Measurements from ENCODE around the gene TIMELESS. TPM values are rescaled to one million over a fixed set of nuclear protein-coding genes. Genes with fewer than 3 reads are reported as not detected.

Gene TIMELESS
- total and polyA plus RNA-seq, 9 of the 15 experiments (the other 6 are each of a cell fraction or from before 2014, with no cell fraction given) = 11.9 to 59.2 (median 35.8) TPM

DNA sequence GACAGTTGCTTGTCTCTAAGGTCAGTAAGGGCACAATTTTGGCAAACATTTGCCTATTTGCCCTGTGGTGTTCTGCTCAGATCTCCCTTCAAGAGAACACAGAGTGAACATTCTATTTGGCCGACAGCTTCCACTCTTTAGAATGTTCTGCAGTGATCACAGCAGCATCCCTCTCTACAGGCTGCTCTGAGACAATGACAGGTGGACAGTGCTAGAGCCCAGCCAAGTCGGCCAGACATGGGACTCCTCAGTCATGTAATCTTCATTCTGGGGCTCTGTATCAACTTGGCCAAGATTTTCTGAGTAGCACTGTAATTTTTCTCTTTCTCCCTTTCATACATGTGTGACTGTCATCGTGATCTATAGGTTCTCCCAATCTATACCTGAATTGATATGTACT is 34.8 kb downstream of the TIMELESS start (continued):
- TF ChIP-seq, protein P1, sequence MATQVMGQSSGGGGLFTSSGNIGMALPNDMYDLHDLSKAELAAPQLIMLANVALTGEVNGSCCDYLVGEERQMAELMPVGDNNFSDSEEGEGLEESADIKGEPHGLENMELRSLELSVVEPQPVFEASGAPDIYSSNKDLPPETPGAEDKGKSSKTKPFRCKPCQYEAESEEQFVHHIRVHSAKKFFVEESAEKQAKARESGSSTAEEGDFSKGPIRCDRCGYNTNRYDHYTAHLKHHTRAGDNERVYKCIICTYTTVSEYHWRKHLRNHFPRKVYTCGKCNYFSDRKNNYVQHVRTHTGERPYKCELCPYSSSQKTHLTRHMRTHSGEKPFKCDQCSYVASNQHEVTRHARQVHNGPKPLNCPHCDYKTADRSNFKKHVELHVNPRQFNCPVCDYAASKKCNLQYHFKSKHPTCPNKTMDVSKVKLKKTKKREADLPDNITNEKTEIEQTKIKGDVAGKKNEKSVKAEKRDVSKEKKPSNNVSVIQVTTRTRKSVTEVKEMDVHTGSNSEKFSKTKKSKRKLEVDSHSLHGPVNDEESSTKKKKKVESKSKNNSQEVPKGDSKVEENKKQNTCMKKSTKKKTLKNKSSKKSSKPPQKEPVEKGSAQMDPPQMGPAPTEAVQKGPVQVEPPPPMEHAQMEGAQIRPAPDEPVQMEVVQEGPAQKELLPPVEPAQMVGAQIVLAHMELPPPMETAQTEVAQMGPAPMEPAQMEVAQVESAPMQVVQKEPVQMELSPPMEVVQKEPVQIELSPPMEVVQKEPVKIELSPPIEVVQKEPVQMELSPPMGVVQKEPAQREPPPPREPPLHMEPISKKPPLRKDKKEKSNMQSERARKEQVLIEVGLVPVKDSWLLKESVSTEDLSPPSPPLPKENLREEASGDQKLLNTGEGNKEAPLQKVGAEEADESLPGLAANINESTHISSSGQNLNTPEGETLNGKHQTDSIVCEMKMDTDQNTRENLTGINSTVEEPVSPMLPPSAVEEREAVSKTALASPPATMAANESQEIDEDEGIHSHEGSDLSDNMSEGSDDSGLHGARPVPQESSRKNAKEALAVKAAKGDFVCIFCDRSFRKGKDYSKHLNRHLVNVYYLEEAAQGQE (IDR thresholded peaks at IDR 0.05; ENCODE audit: borderline replicate concordance) = no peak
- TF ChIP-seq, protein P1 (CRISPR knock-in tag; IDR thresholded peaks at IDR 0.05; ENCODE audit: low read depth) = no peak
- TF ChIP-seq CXXC5 (CRISPR knock-in tag; IDR thresholded peaks at IDR 0.05) (no peak), CBX1 (IDR thresholded peaks at IDR 0.05; ENCODE audit: low read depth) (no peak)
